HG02938 (cell line): ENCODE measurements around the gene MYRIP.
"Not testable (repeated sequence)": the region's sequence is repeated elsewhere in the genome, so short reads cannot be mapped to it uniquely, and the experiment has no call there.

Experiments
- ATAC-seq: cut with Tn5 transposase; IDR thresholded peaks from one replicate; pipeline ENCODE4 v1.9.1; 2021; ENCODE audit warnings: mild to moderate bottlenecking, moderate library complexity; ENCODE audit not compliant: unreplicated experiment

The MYRIP gene

GRCh38 chr3:40021338-40021737 is 211.9 kb downstream of the MYRIP start:
- ATAC-seq: no peak

GRCh38 chr3:40022297-40022827 is 213.0 kb downstream of the MYRIP start:
- ATAC-seq: no peak

GRCh38 chr3:40024526-40024925 is 215.1 kb downstream of the MYRIP start:
- ATAC-seq: no peak

GRCh38 chr3:40025892-40026291 is 216.5 kb downstream of the MYRIP start:
- ATAC-seq: not testable (repeated sequence)

GRCh38 chr3:40035177-40035576 is 225.8 kb downstream of the MYRIP start:
- ATAC-seq: no peak

GRCh38 chr3:40037582-40037981 is 228.2 kb downstream of the MYRIP start:
- ATAC-seq: no peak

- no peak for ATAC-seq
These were observed 233.5 kb downstream of the MYRIP start for GRCh38 chr3:40042752-40043443.

- no peak for ATAC-seq
These were observed 234.0 kb downstream of the MYRIP start for GRCh38 chr3:40043444-40043755.

GRCh38 chr3:40044487-40044886 is 235.1 kb downstream of the MYRIP start:
- no peak for ATAC-seq

- ATAC-seq: no peak
These were observed 235.6 kb downstream of the MYRIP start for GRCh38 chr3:40045051-40045450.

- ATAC-seq: no peak
These were observed 236.7 kb downstream of the MYRIP start for GRCh38 chr3:40046149-40046548.

GRCh38 chr3:40047406-40047805 is 238.0 kb downstream of the MYRIP start:
- no peak for ATAC-seq

GRCh38 chr3:40053663-40054062 is 244.3 kb downstream of the MYRIP start:
- ATAC-seq: no peak

- no peak for ATAC-seq
These were observed 245.3 kb downstream of the MYRIP start for GRCh38 chr3:40054568-40055222.

GRCh38 chr3:40055361-40055760 is 246.0 kb downstream of the MYRIP start:
- ATAC-seq: no peak

GRCh38 chr3:40055956-40056355 is 246.5 kb downstream of the MYRIP start:
- no peak for ATAC-seq

GRCh38 chr3:40057077-40057476 is 247.7 kb downstream of the MYRIP start:
- ATAC-seq: no peak

GRCh38 chr3:40057786-40058185 is 248.4 kb downstream of the MYRIP start:
- no peak for ATAC-seq

GRCh38 chr3:40068636-40069035 is 259.2 kb downstream of the MYRIP start:
- ATAC-seq: no peak

- no peak for ATAC-seq
These were observed 261.4 kb downstream of the MYRIP start for GRCh38 chr3:40070816-40071215.

- no peak for ATAC-seq
These were observed 262.4 kb downstream of the MYRIP start for GRCh38 chr3:40071683-40072238.

GRCh38 chr3:40073310-40074007 is 264.1 kb downstream of the MYRIP start:
- ATAC-seq: no peak
